Measurements from ENCODE around the gene CPSF4L.

Gene CPSF4L

GRCh38 chr17:73293031-73293430 lies 31.4 kb upstream of the CPSF4L start:
- Mint-ChIP-seq H3K27ac (no peak overlapping the region), H3K27me3 (peaks cover 1% of the 10 kb centered on the region), H3K4me1 (peaks cover 10% of the 10 kb centered on the region), H3K36me3 (no peaks in the 10 kb centered on the region), H3K9me3 (no peaks in the 10 kb centered on the region), H3K4me3 (no peak overlapping the region)

GRCh38 chr17:73292031-73292531 lies 30.4 kb upstream of the CPSF4L start:
- H3K36me3 Mint-ChIP-seq: no peaks in the 10 kb centered on the region
- no peak overlapping the region for H3K27ac Mint-ChIP-seq
- no peak overlapping the region for H3K4me3 Mint-ChIP-seq
- peaks cover 10% of the 10 kb centered on the region for H3K4me1 Mint-ChIP-seq
- no peaks in the 10 kb centered on the region for H3K9me3 Mint-ChIP-seq
- peaks cover 1% of the 10 kb centered on the region for H3K27me3 Mint-ChIP-seq

- no peaks in the 10 kb centered on the region for H3K9me3 Mint-ChIP-seq
- H3K27me3 Mint-ChIP-seq: peaks cover 1% of the 10 kb centered on the region
- H3K36me3 Mint-ChIP-seq: no peaks in the 10 kb centered on the region
- no peak overlapping the region for H3K27ac Mint-ChIP-seq
- peaks cover 10% of the 10 kb centered on the region for H3K4me1 Mint-ChIP-seq
- no peak overlapping the region for H3K4me3 Mint-ChIP-seq
Measured at GRCh38 chr17:73291260-73291801, 29.7 kb upstream of the CPSF4L start.

- H3K27ac Mint-ChIP-seq: no peak overlapping the region
- H3K4me3 Mint-ChIP-seq: no peak overlapping the region
- no peaks in the 10 kb centered on the region for H3K9me3 Mint-ChIP-seq
- H3K36me3 Mint-ChIP-seq: no peaks in the 10 kb centered on the region
- H3K27me3 Mint-ChIP-seq: peaks cover 1% of the 10 kb centered on the region
- H3K4me1 Mint-ChIP-seq: peaks cover 10% of the 10 kb centered on the region
Measured at GRCh38 chr17:73290399-73291259, 28.9 kb upstream of the CPSF4L start.

GRCh38 chr17:73289549-73290254 lies 28.0 kb upstream of the CPSF4L start:
- H3K4me1 Mint-ChIP-seq: peaks cover 10% of the 10 kb centered on the region
- H3K36me3 Mint-ChIP-seq: no peaks in the 10 kb centered on the region
- no peak overlapping the region for H3K27ac Mint-ChIP-seq
- H3K4me3 Mint-ChIP-seq: no peak overlapping the region
- H3K9me3 Mint-ChIP-seq: no peaks in the 10 kb centered on the region
- peaks cover 1% of the 10 kb centered on the region for H3K27me3 Mint-ChIP-seq

- H3K27ac Mint-ChIP-seq: no peak overlapping the region
Measured at GRCh38 chr17:73288534-73289302, 27.0 kb upstream of the CPSF4L start.

GRCh38 chr17:73286863-73287296 lies 25.2 kb upstream of the CPSF4L start:
- Mint-ChIP-seq H3K4me3 (no peak overlapping the region), H3K27me3 (peaks cover 1% of the 10 kb centered on the region), H3K4me1 (peaks cover 10% of the 10 kb centered on the region), H3K9me3 (no peaks in the 10 kb centered on the region), H3K36me3 (no peaks in the 10 kb centered on the region), H3K27ac (no peak overlapping the region)

More at GRCh38 chr17:73288534-73289302, 27.0 kb upstream of the CPSF4L start:
- Mint-ChIP-seq H3K4me3 (no peak overlapping the region), H3K9me3 (no peaks in the 10 kb centered on the region), H3K4me1 (peaks cover 10% of the 10 kb centered on the region), H3K27me3 (peaks cover 1% of the 10 kb centered on the region), H3K36me3 (no peaks in the 10 kb centered on the region)

- H3K27me3 Mint-ChIP-seq: peaks cover 1% of the 10 kb centered on the region
- H3K9me3 Mint-ChIP-seq: no peaks in the 10 kb centered on the region
- no peak overlapping the region for H3K4me3 Mint-ChIP-seq
- H3K4me1 Mint-ChIP-seq: peaks cover 9% of the 10 kb centered on the region
- H3K27ac Mint-ChIP-seq: no peak overlapping the region
- H3K36me3 Mint-ChIP-seq: no peaks in the 10 kb centered on the region
Measured at GRCh38 chr17:73285916-73286862, 24.5 kb upstream of the CPSF4L start.

- peaks cover 3% of the 10 kb centered on the region for H3K4me1 Mint-ChIP-seq
- H3K27ac Mint-ChIP-seq: no peak overlapping the region
- H3K4me3 Mint-ChIP-seq: no peak overlapping the region
- H3K36me3 Mint-ChIP-seq: no peaks in the 10 kb centered on the region
- peaks cover 1% of the 10 kb centered on the region for H3K27me3 Mint-ChIP-seq
- no peaks in the 10 kb centered on the region for H3K9me3 Mint-ChIP-seq
Measured at GRCh38 chr17:73285603-73285908, 23.9 kb upstream of the CPSF4L start.

GRCh38 chr17:73284906-73285602 lies 23.4 kb upstream of the CPSF4L start:
- Mint-ChIP-seq H3K9me3 (no peaks in the 10 kb centered on the region), H3K27ac (no peak overlapping the region), H3K27me3 (peaks cover 1% of the 10 kb centered on the region), H3K4me1 (no peaks in the 10 kb centered on the region), H3K36me3 (no peaks in the 10 kb centered on the region), H3K4me3 (no peak overlapping the region)

- no peaks in the 10 kb centered on the region for H3K4me1 Mint-ChIP-seq
- no peak overlapping the region for H3K4me3 Mint-ChIP-seq
- no peaks in the 10 kb centered on the region for H3K36me3 Mint-ChIP-seq
- no peaks in the 10 kb centered on the region for H3K27me3 Mint-ChIP-seq
- no peaks in the 10 kb centered on the region for H3K9me3 Mint-ChIP-seq
- no peak overlapping the region for H3K27ac Mint-ChIP-seq
Measured at GRCh38 chr17:73284354-73284753, 22.7 kb upstream of the CPSF4L start.

- Mint-ChIP-seq H3K36me3 (no peaks in the 10 kb centered on the region), H3K27ac (no peak overlapping the region), H3K4me1 (no peaks in the 10 kb centered on the region), H3K27me3 (no peaks in the 10 kb centered on the region), H3K9me3 (no peaks in the 10 kb centered on the region), H3K4me3 (no peak overlapping the region)
Measured at GRCh38 chr17:73283841-73284282, 22.2 kb upstream of the CPSF4L start.

GRCh38 chr17:73283250-73283649 lies 21.6 kb upstream of the CPSF4L start:
- Mint-ChIP-seq H3K27me3 (no peaks in the 10 kb centered on the region), H3K4me1 (no peaks in the 10 kb centered on the region), H3K9me3 (no peaks in the 10 kb centered on the region), H3K27ac (no peak overlapping the region), H3K36me3 (no peaks in the 10 kb centered on the region), H3K4me3 (no peak overlapping the region)

- Mint-ChIP-seq H3K4me1 (no peaks in the 10 kb centered on the region), H3K36me3 (no peaks in the 10 kb centered on the region), H3K9me3 (no peaks in the 10 kb centered on the region), H3K4me3 (no peak overlapping the region), H3K27ac (no peak overlapping the region), H3K27me3 (no peaks in the 10 kb centered on the region)
Measured at GRCh38 chr17:73282629-73283028, 20.9 kb upstream of the CPSF4L start.
